CD14-positive monocyte (primary cell): Measurements from ENCODE around the gene AP1M2. TPM values are rescaled to one million over a fixed set of nuclear protein-coding genes. Genes with fewer than 3 reads are reported as not detected.

Experiments used
- DNase-seq, 3 donors: peaks; one replicate each; pipeline ENCODE4 v3.0.0-alpha.2; 2011 to 2022
- H2AFZ ChIP-seq: 2 replicates; pipeline ENCODE4 v1.6.0; 2012; ENCODE audit warnings: mild to moderate bottlenecking, low read depth, low read length, inconsistent platforms; ENCODE audit not compliant: insufficient read depth, poor library complexity, severe bottlenecking
- H3K27ac ChIP-seq, 2 donors: 1 replicate in 1 of 2; 2 replicates in 1 of 2; pipeline ENCODE4 v1.5.1; 2012 to 2013; ENCODE audit warnings: low read length in 2 of 2, control low read depth in 1 of 2, inconsistent platforms in 1 of 2, low read depth in 1 of 2, mild to moderate bottlenecking in 1 of 2
- H3K27me3 ChIP-seq, 2 donors: one replicate each; pipeline versions ENCODE4 v1.6.0 to v1.6.1; 2011 to 2013; ENCODE audit warnings: low read length in 2 of 2; ENCODE audit not compliant: control insufficient read depth in 2 of 2, insufficient read depth in 2 of 2
- H3K36me3 ChIP-seq, 2 donors: replicated peaks in 1 of 2; 1 replicate in 1 of 2; 2 replicates in 1 of 2; pipeline versions ENCODE4 v1.5.1 to v1.6.1; 2012 to 2013; ENCODE audit warnings: low read length in 2 of 2, control low read depth in 1 of 2, inconsistent platforms in 1 of 2, mild to moderate bottlenecking in 1 of 2; ENCODE audit not compliant: insufficient read depth in 2 of 2, control insufficient read depth in 1 of 2
- H3K4me1 ChIP-seq, 2 donors: 1 replicate in 1 of 2; 2 replicates in 1 of 2; pipeline versions ENCODE4 v1.5.1 to v1.6.1; 2012 to 2013; ENCODE audit warnings: low read length in 2 of 2, control low read depth in 1 of 2, inconsistent platforms in 1 of 2, mild to moderate bottlenecking in 1 of 2, moderate library complexity in 1 of 2; ENCODE audit not compliant: insufficient read depth in 2 of 2, control insufficient read depth in 1 of 2
- H3K4me2 ChIP-seq: replicated peaks from 2 replicates; pipeline ENCODE3; 2012; ENCODE audit warnings: low read length, moderate library complexity, mild to moderate bottlenecking; ENCODE audit not compliant: poor library complexity, severe bottlenecking; ENCODE audit errors: extremely low read depth
- H3K4me3 ChIP-seq, 3 experiments: fragments of 200-600 bp in 1 of 3; sonication (generic) in 1 of 3; replicated peaks in 1 of 3; 1 replicate in 2 of 3; 2 replicates in 1 of 3; pipeline ENCODE4 v1.5.1; 2011 to 2013; ENCODE audit warnings: low read length in 3 of 3, mild to moderate bottlenecking in 3 of 3, control low read depth in 2 of 3, low read depth in 2 of 3, inconsistent platforms in 1 of 3, moderate library complexity in 1 of 3
- H3K79me2 ChIP-seq: 2 replicates; pipeline ENCODE4 v1.6.0; 2012; ENCODE audit warnings: mild to moderate bottlenecking, control low read depth, inconsistent platforms, low read length, moderate library complexity; ENCODE audit not compliant: insufficient read depth
- H3K9ac ChIP-seq: 2 replicates; pipeline ENCODE4 v1.6.0; 2017; ENCODE audit warnings: low read length, mild to moderate bottlenecking; ENCODE audit not compliant: insufficient read depth, poor library complexity, severe bottlenecking
- H3K9me3 ChIP-seq, 2 donors: replicated peaks in 1 of 2; 1 replicate in 1 of 2; 2 replicates in 1 of 2; pipeline versions ENCODE4 v1.5.1 to v1.6.1; 2012 to 2013; ENCODE audit warnings: low read length in 2 of 2, control low read depth in 1 of 2; ENCODE audit not compliant: control insufficient read depth in 1 of 2, insufficient read depth in 1 of 2
- H4K20me1 ChIP-seq: 2 replicates; pipeline ENCODE4 v1.6.0; 2012; ENCODE audit warnings: mild to moderate bottlenecking, low read length, control low read depth, moderate library complexity; ENCODE audit not compliant: insufficient read depth
- H3K27ac Mint-ChIP-seq, 7 donors: one replicate each; pipeline ENCODE4 v1.8.0; 2020; ENCODE audit warnings: mild to moderate bottlenecking in 7 of 7, mixed read lengths in 7 of 7, moderate library complexity in 6 of 7, inconsistent platforms in 2 of 7
- H3K27me3 Mint-ChIP-seq, 3 donors: one replicate each; pipeline ENCODE4 v1.8.0; 2021 to 2022; ENCODE audit warnings: low read depth in 3 of 3, mild to moderate bottlenecking in 3 of 3, mixed read lengths in 3 of 3, moderate library complexity in 3 of 3, inconsistent platforms in 1 of 3
- H3K36me3 Mint-ChIP-seq, 2 donors: one replicate each; pipeline ENCODE4 v1.8.0; 2020; ENCODE audit warnings: mixed read lengths in 2 of 2, inconsistent platforms in 1 of 2, mild to moderate bottlenecking in 1 of 2
- H3K4me1 Mint-ChIP-seq: one replicate; pipeline ENCODE4 v1.8.0; 2020; ENCODE audit warnings: mild to moderate bottlenecking, mixed read lengths
- H3K4me3 Mint-ChIP-seq, 2 donors: one replicate each; pipeline ENCODE4 v1.8.0; 2020; ENCODE audit warnings: mild to moderate bottlenecking in 2 of 2, mixed read lengths in 2 of 2, moderate library complexity in 1 of 2
- H3K9me3 Mint-ChIP-seq, 7 donors: one replicate each; pipeline ENCODE4 v1.8.0; 2020 to 2022; ENCODE audit warnings: mixed read lengths in 7 of 7, mild to moderate bottlenecking in 6 of 7, moderate library complexity in 6 of 7, inconsistent platforms in 2 of 7
- WGBS: methylation state at CpG from one replicate; pipeline ENCODE4 v1.1.5; 2013; ENCODE audit warnings: missing lambda C conversion rate; ENCODE audit not compliant: insufficient coverage; 5-methylcytosine and 5-hydroxymethylcytosine counted together
- intact Hi-C, 2 donors: fragments of 100-400 bp; cut with micrococcal nuclease; formaldehyde crosslinking; loops; one replicate each; pipeline versions ENCODE4 v1.15.0 to v1.15.1; 2023
- polyA plus RNA-seq, 3 donors: library from polyadenylated mRNA; depleted of rRNA in 1 of 3; unstranded in 2 of 3; stranded (reverse) in 1 of 3; fragments of 300-500 nt in 2 of 3; fragments of >200 nt in 1 of 3; fragmentation: Illumina TruSeq in 2 of 3; gene quantifications; 1 replicate in 2 of 3; 2 replicates in 1 of 3; pipeline ENCODE4 v1.2.3, GENCODE V29; 2012 to 2021
- small RNA-seq: library from RNA; depleted of rRNA; stranded (forward); fragments of <200 nt; gene quantifications from one replicate; pipeline ENCODE3, GENCODE V24; 2012; ENCODE audit warnings: low read depth; ENCODE audit not compliant: insufficient read length
- TF ChIP-seq, protein P1 (sequence below): fragments of 200-600 bp; IDR thresholded peaks from one replicate; pipeline ENCODE4 v1.8.0; 2022; ENCODE audit warnings: antibody characterized with exemption, mild to moderate bottlenecking

AP1M2 gene
- polyA plus RNA-seq, 3 donors = 0.36 TPM; not detected in 2

DNA sequence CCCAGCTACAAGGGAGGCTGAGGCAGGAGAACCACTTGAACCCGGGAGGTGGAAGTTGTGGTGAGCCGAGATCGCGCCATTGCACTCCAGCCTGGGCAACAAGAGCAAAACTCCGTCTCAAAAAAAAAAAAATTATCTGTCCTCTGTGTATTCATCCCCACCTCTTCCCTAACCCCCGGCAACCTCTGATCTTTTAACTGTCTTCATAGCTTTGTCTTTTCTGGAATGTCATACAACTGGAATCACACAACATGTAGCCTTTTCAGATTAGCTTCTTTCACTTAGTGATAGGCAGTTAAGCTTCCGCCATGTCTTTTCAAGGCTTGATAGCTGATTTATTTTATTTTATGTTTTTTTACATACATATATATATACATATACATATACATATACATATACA lies 61.5 kb downstream of the AP1M2 start:
- Mint-ChIP-seq H3K9me3 (no peaks in the 10 kb centered on the region), H3K27ac (no peak overlapping the region), H3K36me3 (no peaks in the 10 kb centered on the region), H3K4me1 (no peaks in the 10 kb centered on the region), H3K27me3 (peaks cover 0 to 23% (median 15%) of the 10 kb centered on the region in 3 donors), H3K4me3 (no peak overlapping the region)
- H3K4me2 ChIP-seq = no peak overlapping the region
- no peak overlapping the region for H3K4me3 ChIP-seq
- no peak overlapping the region for H2AFZ ChIP-seq
- no peaks in the 10 kb centered on the region for H3K79me2 ChIP-seq
- H3K9ac ChIP-seq = no peak overlapping the region
- TF ChIP-seq, protein P1, sequence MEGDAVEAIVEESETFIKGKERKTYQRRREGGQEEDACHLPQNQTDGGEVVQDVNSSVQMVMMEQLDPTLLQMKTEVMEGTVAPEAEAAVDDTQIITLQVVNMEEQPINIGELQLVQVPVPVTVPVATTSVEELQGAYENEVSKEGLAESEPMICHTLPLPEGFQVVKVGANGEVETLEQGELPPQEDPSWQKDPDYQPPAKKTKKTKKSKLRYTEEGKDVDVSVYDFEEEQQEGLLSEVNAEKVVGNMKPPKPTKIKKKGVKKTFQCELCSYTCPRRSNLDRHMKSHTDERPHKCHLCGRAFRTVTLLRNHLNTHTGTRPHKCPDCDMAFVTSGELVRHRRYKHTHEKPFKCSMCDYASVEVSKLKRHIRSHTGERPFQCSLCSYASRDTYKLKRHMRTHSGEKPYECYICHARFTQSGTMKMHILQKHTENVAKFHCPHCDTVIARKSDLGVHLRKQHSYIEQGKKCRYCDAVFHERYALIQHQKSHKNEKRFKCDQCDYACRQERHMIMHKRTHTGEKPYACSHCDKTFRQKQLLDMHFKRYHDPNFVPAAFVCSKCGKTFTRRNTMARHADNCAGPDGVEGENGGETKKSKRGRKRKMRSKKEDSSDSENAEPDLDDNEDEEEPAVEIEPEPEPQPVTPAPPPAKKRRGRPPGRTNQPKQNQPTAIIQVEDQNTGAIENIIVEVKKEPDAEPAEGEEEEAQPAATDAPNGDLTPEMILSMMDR = no peak
- DNase-seq = no peak
- no peaks in the 10 kb centered on the region for H3K36me3 ChIP-seq
- no peaks in the 10 kb centered on the region for H3K4me1 ChIP-seq
- H4K20me1 ChIP-seq = no peaks in the 10 kb centered on the region
- H3K9me3 ChIP-seq = no peaks in the 10 kb centered on the region
- H3K27me3 ChIP-seq = peaks cover 0 to 5% of the 10 kb centered on the region in 2 donors
- intact Hi-C loops = no loop called here
- WGBS = 100% methylated on average over 2 of the region's 7 CpGs
- H3K27ac ChIP-seq = no peak overlapping the region

- peaks cover 8 to 26% of the 10 kb centered on the region in 2 donors for H3K27me3 ChIP-seq
- H3K4me1 Mint-ChIP-seq = peaks cover 13% of the 10 kb centered on the region
- no peak overlapping the region for H3K4me2 ChIP-seq
- peaks cover 9 to 11% of the 10 kb centered on the region in 2 donors for H3K4me1 ChIP-seq
- WGBS = 83% methylated on average over 1 of the region's 3 CpGs
- H2AFZ ChIP-seq = no peak overlapping the region
- no peaks in the 10 kb centered on the region for H3K79me2 ChIP-seq
- TF ChIP-seq, protein P1 = no peak
- H3K4me3 Mint-ChIP-seq = no peak overlapping the region
- H3K27ac ChIP-seq = no peak overlapping the region
- peaks cover 0 to 7% of the 10 kb centered on the region in 2 donors for H3K36me3 Mint-ChIP-seq
- H3K9me3 ChIP-seq = peaks cover 0 to 11% of the 10 kb centered on the region in 2 donors
- peaks cover 21 to 38% (median 38%) of the 10 kb centered on the region in 3 donors for H3K27me3 Mint-ChIP-seq
- no peaks in the 10 kb centered on the region for H4K20me1 ChIP-seq
- H3K9ac ChIP-seq = no peak overlapping the region
- no peak for DNase-seq
- intact Hi-C loops = no loop called here
- no peak overlapping the region for H3K4me3 ChIP-seq
- H3K27ac Mint-ChIP-seq = no peak overlapping the region
- H3K36me3 ChIP-seq = no peaks in the 10 kb centered on the region
- H3K9me3 Mint-ChIP-seq = peaks cover 0 to 8% (median 6%) of the 10 kb centered on the region in 7 donors
These were observed 63.9 kb downstream of the AP1M2 start for GRCh38 chr19:10523135-10523636.

Small RNA genes within 50 kb of the gene (small RNA-seq; reads per million reads assigned to genes)
- gene MIR1238 (not detected), gene RNU7-140P (not detected)

Other genes with a start within 250 kb of the AP1M2 start
- gene ICAM3, start 247.7 kb downstream of the AP1M2 start, polyA plus RNA-seq = 100 to 1,000 TPM; 189 to 234 (median 198) TPM
- 100 to 1,000 TPM in 2 of 3 donors, 10 to 100 TPM in 1; 82.9 to 441 (median 113) TPM for gene TYK2, start 206.7 kb downstream of the AP1M2 start, polyA plus RNA-seq
- 100 to 1,000 TPM in 1 of 3 donors, 10 to 100 TPM in 2; 49.3 to 575 (median 54.9) TPM for gene CDC37, start 183.8 kb downstream of the AP1M2 start, polyA plus RNA-seq
- gene PDE4A, start 166.8 kb downstream of the AP1M2 start, polyA plus RNA-seq = 10 to 100 TPM in 1 of 3 donors, 1 to 10 TPM in 2; 4.7 to 14.8 (median 5.8) TPM
- gene KEAP1, start 84.0 kb downstream of the AP1M2 start, polyA plus RNA-seq = 10 to 100 TPM; 26.0 to 32.6 (median 26.1) TPM
- under 1 TPM in 2 of 3 donors, not detected in 1; 0.18 to 0.46 TPM for gene S1PR5, start 69.9 kb downstream of the AP1M2 start, polyA plus RNA-seq
- gene ATG4D, start 43.4 kb downstream of the AP1M2 start, polyA plus RNA-seq = 10 to 100 TPM; 10.7 to 52.8 (median 11.9) TPM
- 10 to 100 TPM in 1 of 3 donors, 1 to 10 TPM in 2; 3.9 to 21.0 (median 6.1) TPM for gene KRI1, start 21.3 kb downstream of the AP1M2 start, polyA plus RNA-seq
- gene CDKN2D, start 18.3 kb downstream of the AP1M2 start, polyA plus RNA-seq = 100 to 1,000 TPM; 115 to 166 (median 130) TPM
- gene SLC44A2, start 38.2 kb upstream of the AP1M2 start, polyA plus RNA-seq = 10 to 100 TPM; 43.5 to 95.9 (median 69.4) TPM
- 100 to 1,000 TPM in 1 of 3 donors, 10 to 100 TPM in 2; 34.4 to 189 (median 48.1) TPM for gene ILF3, start 67.0 kb upstream of the AP1M2 start, polyA plus RNA-seq
- gene QTRT1, start 114.1 kb upstream of the AP1M2 start, polyA plus RNA-seq = 10 to 100 TPM in 2 of 3 donors, 1 to 10 TPM in 1; 9.9 to 29.6 (median 12.3) TPM
- gene DNM2, start 130.8 kb upstream of the AP1M2 start, polyA plus RNA-seq = 100 to 1,000 TPM in 1 of 3 donors, 10 to 100 TPM in 2; 53.0 to 186 (median 69.5) TPM
- gene TMED1, start 248.9 kb upstream of the AP1M2 start, polyA plus RNA-seq = 10 to 100 TPM; 23.2 to 56.7 (median 51.3) TPM